SHP77 treated with DMSO at 0.1 percent for 48 hours (cell line): ENCODE data around the gene HSPB7.
"Not testable (repeated sequence)": the region's sequence is repeated elsewhere in the genome, so short reads cannot be mapped to it uniquely, and the experiment has no call there.

Experiments used
- DNase-seq: peaks from one replicate; lab custom pipeline; 2025; lab: John Stamatoyannopoulos, UW

Gene HSPB7

GRCh38 chr1:16017461-16018303, at the start of gene HSPB7:
Gene HSPB7 (minus strand): TSS chr1:16018043. CDS start chr1:16017963, 80 bp downstream.
- DNase-seq = no peak

GRCh38 chr1:16067127-16067768, 49.4 kb upstream of the HSPB7 start:
- no peak for DNase-seq

- no peak for DNase-seq
These were observed 48.4 kb upstream of the HSPB7 start for GRCh38 chr1:16066245-16066644.

GRCh38 chr1:16065269-16065576, 47.4 kb upstream of the HSPB7 start:
- DNase-seq = no peak

- no peak for DNase-seq
These were observed 46.9 kb upstream of the HSPB7 start for GRCh38 chr1:16064536-16065268.

GRCh38 chr1:16063921-16064320, 46.1 kb upstream of the HSPB7 start:
- DNase-seq = no peak

GRCh38 chr1:16063226-16063829, 45.5 kb upstream of the HSPB7 start:
- DNase-seq = no peak

GRCh38 chr1:16062687-16063075, 44.8 kb upstream of the HSPB7 start:
- DNase-seq = not testable (repeated sequence)

- not testable (repeated sequence) for DNase-seq
These were observed 44.3 kb upstream of the HSPB7 start for GRCh38 chr1:16061989-16062686.

- no peak for DNase-seq
These were observed 43.4 kb upstream of the HSPB7 start for GRCh38 chr1:16061266-16061665.

GRCh38 chr1:16058394-16059120, 40.7 kb upstream of the HSPB7 start:
- DNase-seq = not testable (repeated sequence)

- not testable (repeated sequence) for DNase-seq
These were observed 39.6 kb upstream of the HSPB7 start for GRCh38 chr1:16057314-16057915.

GRCh38 chr1:16056521-16056912, 38.7 kb upstream of the HSPB7 start:
- not testable (repeated sequence) for DNase-seq

GRCh38 chr1:16055613-16056520, 38.0 kb upstream of the HSPB7 start:
- peak; percentile 74 for DNase-seq

GRCh38 chr1:16054598-16055540, 37.0 kb upstream of the HSPB7 start:
- no peak for DNase-seq

- no peak for DNase-seq
These were observed 36.1 kb upstream of the HSPB7 start for GRCh38 chr1:16053781-16054502.

GRCh38 chr1:16051949-16052348, 34.1 kb upstream of the HSPB7 start:
- DNase-seq = not testable (repeated sequence)

- no peak for DNase-seq
These were observed 33.2 kb upstream of the HSPB7 start for GRCh38 chr1:16051039-16051438.
